Karpas-422 (cell line): ENCODE measurements around the gene CSNK1A1L. TPM values are rescaled to one million over a fixed set of nuclear protein-coding genes. Genes with fewer than 3 reads are reported as not detected.

ENCODE experiments used
- DNase-seq: peaks from one replicate; pipeline ENCODE4 v3.0.0-alpha.2; 2015
- H2AFZ ChIP-seq: fragments of 200-600 bp; sonication (generic); 2 replicates; pipeline ENCODE4 v1.6.1; 2014; ENCODE audit warnings: antibody characterized with exemption, low read length, mixed read lengths
- H3K27ac ChIP-seq: fragments of 200-600 bp; sonication (generic); 2 replicates; pipeline ENCODE4 v1.5.1; 2014; ENCODE audit warnings: mild to moderate bottlenecking, low read length, moderate library complexity
- H3K27me3 ChIP-seq: fragments of 200-600 bp; sonication (generic); 2 replicates; pipeline ENCODE4 v1.6.1; 2014; ENCODE audit warnings: low read length, mixed read lengths
- H3K36me3 ChIP-seq: fragments of 200-600 bp; sonication (generic); 2 replicates; pipeline ENCODE4 v1.6.1; 2014; ENCODE audit warnings: low read length, mixed read lengths; ENCODE audit not compliant: insufficient read depth
- H3K4me1 ChIP-seq: fragments of 200-600 bp; sonication (generic); 2 replicates; pipeline ENCODE4 v1.6.1; 2014; ENCODE audit warnings: mild to moderate bottlenecking, low read length, mixed read lengths
- H3K4me2 ChIP-seq: fragments of 200-600 bp; sonication (generic); 2 replicates; pipeline ENCODE4 v1.6.1; 2014; ENCODE audit warnings: low read length, low read depth, mild to moderate bottlenecking; ENCODE audit not compliant: poor library complexity, severe bottlenecking
- H3K4me3 ChIP-seq: fragments of 200-600 bp; sonication (generic); 2 replicates; pipeline ENCODE4 v1.5.1; 2014; ENCODE audit warnings: mild to moderate bottlenecking, antibody characterized with exemption, low read length, mixed read lengths
- H3K79me2 ChIP-seq: fragments of 200-600 bp; sonication (generic); 2 replicates; pipeline ENCODE4 v1.6.1; 2014; ENCODE audit warnings: mild to moderate bottlenecking, low read length, mixed read lengths
- H3K9ac ChIP-seq: fragments of 200-600 bp; sonication (generic); 2 replicates; pipeline ENCODE4 v1.6.0; 2014; ENCODE audit warnings: low read length
- H3K9me2 ChIP-seq: fragments of 200-600 bp; sonication (generic), shearing (Covaris generic); replicated peaks from 2 replicates; pipeline ENCODE4 v1.6.0; 2014; ENCODE audit warnings: mild to moderate bottlenecking, low read length, moderate library complexity; ENCODE audit not compliant: insufficient read depth
- H3K9me3 ChIP-seq: fragments of 300-700, 200-600 bp; sonication (generic); 2 replicates; pipeline ENCODE4 v1.6.1; 2014; ENCODE audit warnings: low read length, mixed read lengths
- H4K20me1 ChIP-seq: fragments of 200-600 bp; sonication (generic); 2 replicates; pipeline ENCODE4 v1.6.1; 2014; ENCODE audit warnings: mild to moderate bottlenecking, antibody characterized with exemption, low read length, low read depth; ENCODE audit not compliant: insufficient read depth
- total RNA-seq: library from RNA; depleted of rRNA; stranded (reverse); fragments of >200 nt; shearing (Covaris generic); gene quantifications from 2 replicates; pipeline ENCODE4 v1.2.3, GENCODE V29; 2014; ENCODE audit warnings: low replicate concordance

Gene CSNK1A1L
- total RNA-seq, 1 experiment from 2014 or later = not detected

DNA sequence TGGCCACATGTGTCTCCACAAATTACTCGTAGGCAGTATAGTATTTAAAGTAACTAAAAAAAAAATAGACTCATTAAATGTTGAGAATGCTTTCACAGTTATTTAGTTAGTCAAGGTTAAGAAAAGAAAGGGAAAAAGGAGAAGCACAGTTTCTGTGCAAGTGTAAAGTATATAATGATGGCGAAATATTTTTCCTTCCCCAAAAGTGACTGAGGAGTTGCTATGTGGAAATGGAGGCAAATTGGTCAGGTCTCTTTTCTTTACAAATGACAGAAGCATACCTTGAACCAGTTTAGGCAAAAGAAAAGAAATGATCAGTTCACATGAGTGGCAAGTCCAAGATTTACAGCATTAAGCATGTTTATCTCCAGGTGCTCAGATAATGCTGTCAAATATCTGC, 18.0 kb downstream of the CSNK1A1L start:
- H3K36me3 ChIP-seq = no peaks in the 10 kb centered on the region
- H3K9me3 ChIP-seq = no peaks in the 10 kb centered on the region
- H4K20me1 ChIP-seq = no peaks in the 10 kb centered on the region
- no peak overlapping the region for H2AFZ ChIP-seq
- no peak for DNase-seq
- no peak overlapping the region for H3K27ac ChIP-seq
- H3K4me2 ChIP-seq = no peak overlapping the region
- H3K9ac ChIP-seq = no peak overlapping the region
- H3K79me2 ChIP-seq = no peaks in the 10 kb centered on the region
- no peaks in the 10 kb centered on the region for H3K27me3 ChIP-seq
- no peaks in the 10 kb centered on the region for H3K9me2 ChIP-seq
- no peaks in the 10 kb centered on the region for H3K4me1 ChIP-seq
- H3K4me3 ChIP-seq = no peak overlapping the region

DNA sequence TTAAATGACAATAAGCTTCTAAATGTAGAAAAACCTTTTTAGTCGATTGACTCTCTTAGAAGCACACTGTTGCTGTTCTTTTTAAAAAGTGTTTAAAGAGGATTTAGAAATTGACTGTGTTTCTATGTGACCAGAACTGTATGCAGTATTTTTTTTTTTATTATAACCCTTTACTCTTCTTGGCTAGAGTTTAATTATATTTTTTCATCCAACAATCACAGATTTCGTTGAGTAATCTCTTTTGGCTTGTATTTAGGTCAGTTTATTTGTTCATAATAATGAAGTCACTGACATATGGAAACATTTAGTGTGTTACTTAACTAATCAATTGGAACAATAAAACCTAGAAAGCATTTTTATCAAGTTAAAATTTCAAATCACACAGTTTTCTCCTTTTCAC, 19.9 kb downstream of the CSNK1A1L start:
- Histone ChIP-seq H3K4me2 (no peak overlapping the region), H3K27me3 (no peaks in the 10 kb centered on the region), H2AFZ (no peak overlapping the region), H3K9me3 (no peaks in the 10 kb centered on the region), H3K4me3 (no peak overlapping the region), H4K20me1 (no peaks in the 10 kb centered on the region), H3K36me3 (no peaks in the 10 kb centered on the region), H3K4me1 (no peaks in the 10 kb centered on the region), H3K27ac (no peak overlapping the region), H3K9ac (no peak overlapping the region), H3K79me2 (no peaks in the 10 kb centered on the region), H3K9me2 (no peaks in the 10 kb centered on the region)
- no peak for DNase-seq

DNA sequence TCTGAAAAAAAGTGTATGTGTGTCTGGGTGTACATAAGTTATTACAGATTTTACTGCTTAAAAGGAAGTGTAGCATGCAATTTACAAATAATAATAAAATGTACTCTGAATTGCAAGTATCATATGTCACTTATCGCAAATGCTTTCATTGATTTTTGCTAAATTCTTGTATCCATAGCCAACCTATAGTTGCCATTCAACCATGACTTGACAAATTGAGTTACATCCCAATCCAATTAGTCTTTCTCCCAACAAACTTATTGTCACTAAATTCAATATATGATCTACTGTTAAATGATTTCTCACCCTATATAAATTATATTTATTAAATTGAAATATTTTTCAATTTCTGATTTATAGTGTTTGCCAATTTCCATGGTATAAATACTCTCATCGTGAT, 28.6 kb downstream of the CSNK1A1L start:
- Histone ChIP-seq H3K4me1 (no peaks in the 10 kb centered on the region), H3K36me3 (no peaks in the 10 kb centered on the region), H3K9me3 (no peaks in the 10 kb centered on the region), H3K79me2 (no peaks in the 10 kb centered on the region), H3K4me3 (no peak overlapping the region), H3K9me2 (no peaks in the 10 kb centered on the region), H2AFZ (no peak overlapping the region), H3K27ac (no peak overlapping the region), H4K20me1 (no peaks in the 10 kb centered on the region), H3K27me3 (no peaks in the 10 kb centered on the region), H3K4me2 (no peak overlapping the region), H3K9ac (no peak overlapping the region)
- no peak for DNase-seq

DNA sequence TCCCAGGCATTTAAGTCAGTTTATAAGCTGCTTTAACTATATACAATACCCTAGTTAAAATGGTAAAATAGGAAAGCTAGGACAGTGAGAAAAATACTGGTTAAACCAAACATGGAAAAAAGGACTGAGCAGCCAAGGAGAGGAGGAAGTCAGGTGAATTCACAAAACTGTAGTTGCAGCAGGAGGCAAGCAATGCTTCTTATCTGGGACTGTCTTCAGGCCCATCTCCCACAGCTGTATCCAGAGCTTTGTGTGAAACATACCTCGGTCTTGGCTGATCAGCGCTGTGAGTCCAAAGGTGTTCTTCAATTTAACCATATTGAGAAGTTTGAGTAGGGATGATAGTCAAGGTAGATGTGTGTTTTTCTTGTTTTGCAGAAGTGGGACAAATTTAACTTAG, 30.3 kb downstream of the CSNK1A1L start:
- H3K4me2 ChIP-seq = no peak overlapping the region

GRCh38 chr13:37074703-37075102, 30.8 kb downstream of the CSNK1A1L start:
- no peak overlapping the region for H3K4me3 ChIP-seq
- H2AFZ ChIP-seq = no peak overlapping the region
- no peaks in the 10 kb centered on the region for H3K79me2 ChIP-seq
- no peak overlapping the region for H3K27ac ChIP-seq
- no peaks in the 10 kb centered on the region for H3K9me2 ChIP-seq
- H3K4me1 ChIP-seq = peaks cover under 1% of the 10 kb centered on the region; the same call in 1 of the 2 replicates
- H4K20me1 ChIP-seq = no peaks in the 10 kb centered on the region
- peak; percentile 71 for DNase-seq
- no peaks in the 10 kb centered on the region for H3K9me3 ChIP-seq
- no peak overlapping the region for H3K4me2 ChIP-seq
- no peaks in the 10 kb centered on the region for H3K36me3 ChIP-seq
- no peak overlapping the region for H3K9ac ChIP-seq
- H3K27me3 ChIP-seq = no peaks in the 10 kb centered on the region

More for the DNA sequence above, 30.3 kb downstream of the CSNK1A1L start:
- Histone ChIP-seq H3K4me3 (no peak overlapping the region), H3K9me3 (no peaks in the 10 kb centered on the region), H2AFZ (no peak overlapping the region), H4K20me1 (no peaks in the 10 kb centered on the region), H3K4me1 (no peaks in the 10 kb centered on the region), H3K9ac (no peak overlapping the region), H3K79me2 (no peaks in the 10 kb centered on the region), H3K27ac (no peak overlapping the region), H3K36me3 (no peaks in the 10 kb centered on the region), H3K9me2 (no peaks in the 10 kb centered on the region), H3K27me3 (no peaks in the 10 kb centered on the region)
- DNase-seq = no peak

DNA sequence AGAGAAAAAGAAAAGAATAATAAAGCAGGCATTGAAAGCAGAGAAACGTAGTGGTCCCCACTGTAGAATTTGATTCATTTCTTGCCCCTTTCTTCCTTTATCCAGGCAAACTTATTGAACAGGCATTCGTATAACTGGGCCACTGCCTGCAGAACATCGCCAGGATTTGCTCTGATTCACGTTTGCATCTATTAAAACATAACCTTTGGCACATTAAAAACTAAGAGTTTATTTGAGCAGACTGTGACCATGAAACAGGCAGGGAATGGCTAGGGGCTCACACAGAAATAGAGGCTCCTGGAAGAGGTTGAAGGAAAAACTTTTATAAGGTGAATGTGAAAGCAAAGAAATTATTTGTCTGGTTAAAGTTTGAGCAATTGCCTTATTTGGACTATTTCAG, 33.4 kb downstream of the CSNK1A1L start:
- Histone ChIP-seq H3K27me3 (no peaks in the 10 kb centered on the region), H2AFZ (no peak overlapping the region), H4K20me1 (no peaks in the 10 kb centered on the region), H3K9ac (no peak overlapping the region), H3K9me2 (no peaks in the 10 kb centered on the region), H3K4me2 (no peak overlapping the region), H3K4me3 (no peak overlapping the region), H3K27ac (no peak overlapping the region), H3K36me3 (no peaks in the 10 kb centered on the region), H3K9me3 (no peaks in the 10 kb centered on the region), H3K4me1 (peaks cover 26% of the 10 kb centered on the region), H3K79me2 (no peaks in the 10 kb centered on the region)
- DNase-seq = no peak

DNA sequence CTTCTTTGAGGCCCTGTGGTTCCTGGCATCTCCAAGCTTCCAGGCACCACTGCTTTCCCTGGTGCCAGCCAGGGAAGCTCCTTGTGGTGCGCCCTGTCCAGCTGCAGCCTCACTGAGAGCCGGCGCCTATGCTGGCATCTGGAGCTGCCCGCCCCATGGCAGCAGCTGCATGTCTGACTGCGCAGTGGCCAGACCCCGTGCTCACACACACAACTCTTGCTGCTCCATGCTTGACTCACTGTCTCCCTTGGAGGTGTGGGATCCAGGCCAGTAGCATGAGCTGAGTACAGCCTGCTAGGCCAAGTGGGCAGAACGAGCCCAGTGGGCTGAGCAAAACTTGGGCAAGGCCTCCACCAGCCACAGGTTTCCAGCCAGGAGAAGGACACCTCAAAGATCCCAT, 34.5 kb downstream of the CSNK1A1L start:
- H3K36me3 ChIP-seq = no peaks in the 10 kb centered on the region
- no peak overlapping the region for H3K27ac ChIP-seq
- DNase-seq = no peak
- H3K27me3 ChIP-seq = no peaks in the 10 kb centered on the region
- no peaks in the 10 kb centered on the region for H3K79me2 ChIP-seq
- H3K4me1 ChIP-seq = peaks cover 30% of the 10 kb centered on the region
- H3K9me2 ChIP-seq = no peaks in the 10 kb centered on the region
- no peak overlapping the region for H2AFZ ChIP-seq
- no peaks in the 10 kb centered on the region for H3K9me3 ChIP-seq
- H4K20me1 ChIP-seq = no peaks in the 10 kb centered on the region
- H3K4me2 ChIP-seq = no peak overlapping the region
- H3K9ac ChIP-seq = no peak overlapping the region
- no peak overlapping the region for H3K4me3 ChIP-seq

- Histone ChIP-seq H4K20me1 (no peaks in the 10 kb centered on the region), H3K4me2 (no peak overlapping the region), H3K27ac (no peak overlapping the region), H2AFZ (no peak overlapping the region), H3K9me3 (no peaks in the 10 kb centered on the region), H3K9ac (no peak overlapping the region), H3K9me2 (no peaks in the 10 kb centered on the region), H3K4me3 (no peak overlapping the region), H3K36me3 (no peaks in the 10 kb centered on the region), H3K4me1 (peaks cover 33% of the 10 kb centered on the region), H3K27me3 (no peaks in the 10 kb centered on the region), H3K79me2 (no peaks in the 10 kb centered on the region)
- no peak for DNase-seq
Measured at GRCh38 chr13:37070145-37070695, 35.2 kb downstream of the CSNK1A1L start.
